WTC11 (cell line): ENCODE data around the gene VWA3B.

Experiments used
- ATF1 ChIP-seq: sonication (generic); formaldehyde crosslinking; IDR thresholded peaks from 2 replicates; pipeline ENCODE4 v1.8.1; 2023; ENCODE audit warnings: mild to moderate bottlenecking, moderate library complexity, missing genetic modification reagents
- ESRRA ChIP-seq: sonication (generic); formaldehyde crosslinking; IDR thresholded peaks from 2 replicates; pipeline ENCODE4 v1.8.1; 2022; ENCODE audit warnings: mild to moderate bottlenecking, missing genetic modification reagents, borderline replicate concordance
- FOXP1 ChIP-seq: sonication (generic); formaldehyde crosslinking; IDR thresholded peaks from 2 replicates; pipeline ENCODE4 v1.8.0; 2022; ENCODE audit warnings: missing genetic modification reagents, mild to moderate bottlenecking, moderate library complexity, borderline replicate concordance
- JUN ChIP-seq: sonication (generic); formaldehyde crosslinking; IDR thresholded peaks from 2 replicates; pipeline ENCODE4 v1.8.0; 2023; ENCODE audit warnings: mild to moderate bottlenecking, missing genetic modification reagents
- NFE2L1 ChIP-seq: sonication (generic); formaldehyde crosslinking; IDR thresholded peaks from 2 replicates; pipeline ENCODE4 v1.8.1; 2023; ENCODE audit warnings: missing genetic modification reagents
- NR3C1 ChIP-seq: sonication (generic); formaldehyde crosslinking; conservative IDR thresholded peaks from 2 replicates; pipeline ENCODE4 v1.8.1; 2023; ENCODE audit warnings: low read depth, mild to moderate bottlenecking, missing genetic modification reagents
- ZNF121 ChIP-seq: sonication (generic); formaldehyde crosslinking; IDR thresholded peaks from 2 replicates; pipeline ENCODE4 v1.8.0; 2023; ENCODE audit warnings: missing genetic modification reagents

GRCh38 chr2:98191883-98192282 is 104.9 kb downstream of the VWA3B start:
- TF ChIP-seq FOXP1 (no peak), JUN (CRISPR knock-in tag) (no peak), NFE2L1 (CRISPR knock-in tag) (no peak), ESRRA (CRISPR knock-in tag) (no peak), NR3C1 (no peak), ZNF121 (CRISPR knock-in tag) (no peak), ATF1 (CRISPR knock-in tag) (no peak)
